Anterior cingulate cortex (tissue), 58 donors: ENCODE data around the gene STOML1.
A peak's percentile ranks its signal among the peaks of the same experiment; 100 is the strongest.
"Not testable (repeated sequence)": the region's sequence is repeated elsewhere in the genome, so short reads cannot be mapped to it uniquely, and the experiment has no call there.

Experiments
- DNase-seq, 58 donors: peaks; one replicate each; lab custom pipeline; 2025; lab: John Stamatoyannopoulos, UW

Gene STOML1

GRCh38 chr15:73968461-73968860, 23.6 kb downstream of the STOML1 start:
- no peak for DNase-seq

- no peak for DNase-seq
Observed at GRCh38 chr15:73965758-73966113, 26.4 kb downstream of the STOML1 start.

GRCh38 chr15:73965094-73965757, 26.9 kb downstream of the STOML1 start:
- DNase-seq: no peak

GRCh38 chr15:73964736-73965093, 27.4 kb downstream of the STOML1 start:
- peak in 44 of 58 donors; percentile 7 to 73 (median 34) for DNase-seq

- no peak for DNase-seq
Observed at GRCh38 chr15:73962433-73962832, 29.7 kb downstream of the STOML1 start.

GRCh38 chr15:73960472-73961070, 31.5 kb downstream of the STOML1 start:
- not testable (repeated sequence) for DNase-seq

- DNase-seq: no peak
Observed at GRCh38 chr15:73959801-73960200, 32.3 kb downstream of the STOML1 start.

- no peak for DNase-seq
Observed at GRCh38 chr15:73959012-73959581, 33.0 kb downstream of the STOML1 start.

GRCh38 chr15:73957785-73958184, 34.3 kb downstream of the STOML1 start:
- DNase-seq: no peak

- no peak for DNase-seq
Observed at GRCh38 chr15:73957276-73957675, 34.8 kb downstream of the STOML1 start.

GRCh38 chr15:73956743-73957135, 35.4 kb downstream of the STOML1 start:
- no peak for DNase-seq

- DNase-seq: no peak
Observed at GRCh38 chr15:73955861-73956742, 36.0 kb downstream of the STOML1 start.

- no peak for DNase-seq
Observed at GRCh38 chr15:73955326-73955725, 36.8 kb downstream of the STOML1 start.

GRCh38 chr15:73954188-73955145, 37.6 kb downstream of the STOML1 start:
- no peak for DNase-seq

- no peak for DNase-seq
Observed at GRCh38 chr15:73952913-73953750, 39.0 kb downstream of the STOML1 start.

- DNase-seq: no peak
Observed at GRCh38 chr15:73952171-73952912, 39.8 kb downstream of the STOML1 start.

GRCh38 chr15:73951601-73952000, 40.5 kb downstream of the STOML1 start:
- DNase-seq: no peak

- DNase-seq: peak; percentile 11 to 91 (median 76)
Observed at GRCh38 chr15:73950831-73951561, 41.1 kb downstream of the STOML1 start.
